Ascending aorta (tissue), 2 donors: ENCODE results near the gene SFMBT2. TPM values are rescaled to one million over a fixed set of nuclear protein-coding genes. Genes with fewer than 3 reads are reported as not detected.
"Not testable (repeated sequence)": the region's sequence is repeated elsewhere in the genome, so short reads cannot be mapped to it uniquely, and the experiment has no call there.

Experiments
- DNase-seq, 2 donors: peaks; one replicate each; pipeline ENCODE4 v3.0.0-alpha.2; 2019; ENCODE audit warnings: low spot score in 2 of 2
- H3K27ac ChIP-seq, 2 donors: fragments of 200-600 bp; sonication (generic); one replicate each; pipeline ENCODE4 v1.5.1; 2016 to 2017; ENCODE audit warnings: mild to moderate bottlenecking in 1 of 2
- H3K27me3 ChIP-seq: fragments of 200-600 bp; sonication (generic); one replicate; pipeline ENCODE4 v1.5.1; 2017
- H3K36me3 ChIP-seq, 2 donors: fragments of 200-600 bp; sonication (generic); one replicate each; pipeline ENCODE4 v1.5.1; 2016
- H3K4me1 ChIP-seq, 2 donors: fragments of 200-600 bp; sonication (generic); one replicate each; pipeline ENCODE4 v1.5.1; 2016 to 2017; ENCODE audit warnings: mild to moderate bottlenecking in 1 of 2
- H3K4me3 ChIP-seq, 2 donors: fragments of 200-600 bp; sonication (generic); one replicate each; pipeline ENCODE4 v1.5.1; 2016 to 2017; ENCODE audit warnings: mild to moderate bottlenecking in 1 of 2
- H3K9me3 ChIP-seq, 2 donors: fragments of 200-600 bp; sonication (generic); one replicate each; pipeline ENCODE4 v1.5.1; 2016
- CTCF ChIP-seq, 3 experiments: fragments of 200-600 bp in 2 of 3; fragments of 450-650 bp in 1 of 3; sonication (generic) in 2 of 3; IDR thresholded peaks; one replicate each; pipeline ENCODE4 v1.5.1; 2016 to 2019; ENCODE audit warnings: antibody characterized with exemption in 3 of 3, mild to moderate bottlenecking in 1 of 3, moderate library complexity in 1 of 3
- intact Hi-C: fragments of 100-400 bp; cut with DNase I; formaldehyde crosslinking; loops from one replicate; pipeline ENCODE4 v1.15.1; 2023
- total RNA-seq: library from RNA; depleted of rRNA; stranded (reverse); fragments of >200 nt; gene quantifications from one replicate; pipeline ENCODE4 v1.1.0, GENCODE V29; 2016

SFMBT2 gene
- total RNA-seq, 1 donor from 2014 or later: 2.2 TPM

GRCh38 chr10:7317786-7318446 lies 92.9 kb downstream of the SFMBT2 start:
- H3K27me3 ChIP-seq: no peaks in the 10 kb centered on the region
- peaks cover 0 to 3% of the 10 kb centered on the region in 2 donors for H3K4me1 ChIP-seq
- DNase-seq: no peak
- no peak for TF ChIP-seq CTCF (IDR thresholded peaks at IDR 0.05)
- H3K36me3 ChIP-seq: no peaks in the 10 kb centered on the region
- no peaks in the 10 kb centered on the region for H3K9me3 ChIP-seq
- no peak overlapping the region for H3K4me3 ChIP-seq
- no peak overlapping the region for H3K27ac ChIP-seq
- intact Hi-C loops: no loop called here

- intact Hi-C loops: no loop called here
- Histone ChIP-seq H3K27ac (no peak overlapping the region), H3K9me3 (no peaks in the 10 kb centered on the region), H3K36me3 (no peaks in the 10 kb centered on the region), H3K27me3 (no peaks in the 10 kb centered on the region), H3K4me3 (no peak overlapping the region), H3K4me1 (peaks cover 0 to 3% of the 10 kb centered on the region in 2 donors)
- TF ChIP-seq CTCF (IDR thresholded peaks at IDR 0.05): no peak
- DNase-seq: no peak
Measured at GRCh38 chr10:7316839-7317238, 94.0 kb downstream of the SFMBT2 start.

- Histone ChIP-seq H3K9me3 (no peaks in the 10 kb centered on the region), H3K4me1 (peaks cover 0 to 3% of the 10 kb centered on the region in 2 donors), H3K27me3 (no peaks in the 10 kb centered on the region), H3K36me3 (no peaks in the 10 kb centered on the region), H3K27ac (no peak overlapping the region), H3K4me3 (no peak overlapping the region)
- intact Hi-C loops: no loop called here
- DNase-seq: no peak
- TF ChIP-seq CTCF (IDR thresholded peaks at IDR 0.05): no peak
Measured at GRCh38 chr10:7315906-7316305, 94.9 kb downstream of the SFMBT2 start.

GRCh38 chr10:7314170-7314569 lies 96.7 kb downstream of the SFMBT2 start:
- H3K9me3 ChIP-seq: no peaks in the 10 kb centered on the region
- no peak for TF ChIP-seq CTCF (IDR thresholded peaks at IDR 0.05)
- no peaks in the 10 kb centered on the region for H3K27me3 ChIP-seq
- H3K4me1 ChIP-seq: peaks cover 0 to 3% of the 10 kb centered on the region in 2 donors
- no peak overlapping the region for H3K4me3 ChIP-seq
- intact Hi-C loops: no loop called here
- no peaks in the 10 kb centered on the region for H3K36me3 ChIP-seq
- H3K27ac ChIP-seq: no peak overlapping the region
- no peak for DNase-seq

- no peaks in the 10 kb centered on the region for H3K36me3 ChIP-seq
- H3K9me3 ChIP-seq: no peaks in the 10 kb centered on the region
- no peaks in the 10 kb centered on the region for H3K27me3 ChIP-seq
- TF ChIP-seq CTCF (IDR thresholded peaks at IDR 0.05): no peak
- H3K4me3 ChIP-seq: no peak overlapping the region
- no peaks in the 10 kb centered on the region for H3K4me1 ChIP-seq
- intact Hi-C loops: no loop called here
- no peak overlapping the region for H3K27ac ChIP-seq
- no peak for DNase-seq
Measured at GRCh38 chr10:7312488-7312857, 98.4 kb downstream of the SFMBT2 start.

- H3K27me3 ChIP-seq, H3K4me3 ChIP-seq, DNase-seq, H3K9me3 ChIP-seq, H3K4me1 ChIP-seq, H3K36me3 ChIP-seq, intact Hi-C loops, H3K27ac ChIP-seq: not testable (repeated sequence)
Measured at GRCh38 chr10:7311850-7312487, 98.9 kb downstream of the SFMBT2 start.
